Vagina (tissue), 2 donors: Measurements from ENCODE around the gene DLX1. TPM values are rescaled to one million over a fixed set of nuclear protein-coding genes. Genes with fewer than 3 reads are reported as not detected.

Experiments
- DNase-seq, 2 donors: peaks; one replicate each; pipeline ENCODE4 v3.0.0-alpha.2; 2017; ENCODE audit errors: extremely low spot score in 2 of 2
- H3K27ac ChIP-seq: fragments of 200-600 bp; sonication (generic); one replicate; pipeline ENCODE4 v1.5.1; 2019
- H3K27me3 ChIP-seq: fragments of 200-600 bp; sonication (generic); one replicate; pipeline ENCODE4 v1.5.1; 2019
- H3K36me3 ChIP-seq, 2 donors: fragments of 200-600 bp; sonication (generic); one replicate each; pipeline ENCODE4 v1.5.1; 2017 to 2019
- H3K4me1 ChIP-seq: fragments of 200-600 bp; sonication (generic); one replicate; pipeline ENCODE4 v1.5.1; 2019
- H3K4me3 ChIP-seq, 2 donors: fragments of 200-600 bp; sonication (generic); 1 replicate in 1 of 2; 2 replicates in 1 of 2; pipeline ENCODE4 v1.5.1; 2016 to 2019
- H3K9me3 ChIP-seq: fragments of 200-600 bp; sonication (generic); one replicate; pipeline ENCODE4 v1.5.1; 2019
- CTCF ChIP-seq, 3 experiments: fragments of 450-650 bp in 2 of 3; fragments of 200-600 bp in 1 of 3; sonication (generic) in 1 of 3; IDR thresholded peaks; one replicate each; pipeline ENCODE4 v1.5.1; 2017 to 2019; ENCODE audit warnings: antibody characterized with exemption in 3 of 3, mild to moderate bottlenecking in 2 of 3, moderate library complexity in 2 of 3
- POLR2A ChIP-seq, 2 donors: fragments of 450-650 bp; IDR thresholded peaks; one replicate each; pipeline ENCODE4 v1.6.1; 2017; ENCODE audit warnings: antibody characterized with exemption in 2 of 2, mild to moderate bottlenecking in 2 of 2, moderate library complexity in 2 of 2
- POLR2AphosphoS5 ChIP-seq, 2 donors: sonication (generic); formaldehyde crosslinking; IDR thresholded peaks; one replicate each; pipeline ENCODE4 v1.9.0; 2017; ENCODE audit warnings: antibody characterized with exemption in 2 of 2, mild to moderate bottlenecking in 2 of 2, low read depth in 1 of 2; ENCODE audit not compliant: insufficient read depth in 1 of 2
- intact Hi-C: fragments of 100-400 bp; cut with DNase I; formaldehyde crosslinking; loops from one replicate; pipeline ENCODE4 v1.15.1; 2023
- total RNA-seq: library from RNA; depleted of rRNA; stranded (reverse); fragments of >200 nt; gene quantifications from one replicate; pipeline ENCODE4 v1.2.3, GENCODE V29; 2016

Gene DLX1
- total RNA-seq, 1 donor from 2014 or later: not detected

GRCh38 chr2:172103471-172104272, 18.4 kb downstream of the DLX1 start:
- no peaks in the 10 kb centered on the region for H3K9me3 ChIP-seq
- peak overlapping the region; percentile 41 to 48 for H3K4me3 ChIP-seq
- peaks cover 41% of the 10 kb centered on the region for H3K27me3 ChIP-seq
- no peak for DNase-seq
- intact Hi-C loops: loop anchor here (10.0 kb wide), 2 partner anchors 289 to 399 kb away; no protein-coding TSS in a partner anchor
- peaks cover 66% of the 10 kb centered on the region for H3K4me1 ChIP-seq
- no peak for TF ChIP-seq POLR2AphosphoS5 (IDR thresholded peaks at IDR 0.05; ENCODE audit: insufficient read depth in 1 of 2, low read depth in 1 of 2)
- TF ChIP-seq CTCF (IDR thresholded peaks at IDR 0.05): peak; percentile 27 to 61 (median 58)
- H3K36me3 ChIP-seq: no peaks in the 10 kb centered on the region
- no peak overlapping the region for H3K27ac ChIP-seq

GRCh38 chr2:172105471-172106107, 20.3 kb downstream of the DLX1 start:
- Histone ChIP-seq H3K4me3 (no peak overlapping the region), H3K4me1 (peaks cover 47% of the 10 kb centered on the region), H3K36me3 (no peaks in the 10 kb centered on the region), H3K27me3 (peaks cover 34% of the 10 kb centered on the region), H3K9me3 (no peaks in the 10 kb centered on the region), H3K27ac (no peak overlapping the region)
- intact Hi-C loops: loop anchor here (10.0 kb wide), 2 partner anchors 291 to 401 kb away; no protein-coding TSS in a partner anchor
- TF ChIP-seq POLR2A (IDR thresholded peaks at IDR 0.05): no peak
- TF ChIP-seq POLR2AphosphoS5 (IDR thresholded peaks at IDR 0.05; ENCODE audit: insufficient read depth in 1 of 2, low read depth in 1 of 2): no peak
- TF ChIP-seq CTCF (IDR thresholded peaks at IDR 0.05): no peak
- DNase-seq: no peak

- peaks cover 39% of the 10 kb centered on the region for H3K4me1 ChIP-seq
- peak overlapping the region; percentile 3 for H3K4me3 ChIP-seq
- intact Hi-C loops: loop anchor here (10.0 kb wide), 2 partner anchors 292 to 402 kb away; no protein-coding TSS in a partner anchor
- no peak for DNase-seq
- no peak overlapping the region for H3K27ac ChIP-seq
- no peaks in the 10 kb centered on the region for H3K9me3 ChIP-seq
- no peaks in the 10 kb centered on the region for H3K36me3 ChIP-seq
- TF ChIP-seq POLR2A (IDR thresholded peaks at IDR 0.05): no peak
- TF ChIP-seq CTCF (IDR thresholded peaks at IDR 0.05): no peak
- TF ChIP-seq POLR2AphosphoS5 (IDR thresholded peaks at IDR 0.05; ENCODE audit: insufficient read depth in 1 of 2, low read depth in 1 of 2): no peak
- peaks cover 27% of the 10 kb centered on the region for H3K27me3 ChIP-seq
Observed at GRCh38 chr2:172106108-172106961, 21.0 kb downstream of the DLX1 start.

GRCh38 chr2:172107690-172108586, 22.6 kb downstream of the DLX1 start:
- intact Hi-C loops: loop anchor here (10.0 kb wide), 2 partner anchors 293 to 403 kb away; no protein-coding TSS in a partner anchor
- H3K27me3 ChIP-seq: peaks cover 20% of the 10 kb centered on the region

More at GRCh38 chr2:172107690-172108586, 22.6 kb downstream of the DLX1 start:
- H3K36me3 ChIP-seq: no peaks in the 10 kb centered on the region
- H3K4me3 ChIP-seq: no peak overlapping the region
- DNase-seq: no peak
- TF ChIP-seq POLR2A (IDR thresholded peaks at IDR 0.05) (no peak), CTCF (IDR thresholded peaks at IDR 0.05) (no peak), POLR2AphosphoS5 (IDR thresholded peaks at IDR 0.05; ENCODE audit: insufficient read depth in 1 of 2, low read depth in 1 of 2) (no peak)
- H3K4me1 ChIP-seq: peaks cover 23% of the 10 kb centered on the region
- H3K9me3 ChIP-seq: no peaks in the 10 kb centered on the region
- no peak overlapping the region for H3K27ac ChIP-seq
